ENCODE measurements around the gene SLC22A24. TPM values are rescaled to one million over a fixed set of nuclear protein-coding genes. Genes with fewer than 3 reads are reported as not detected.

Gene SLC22A24, protein sequence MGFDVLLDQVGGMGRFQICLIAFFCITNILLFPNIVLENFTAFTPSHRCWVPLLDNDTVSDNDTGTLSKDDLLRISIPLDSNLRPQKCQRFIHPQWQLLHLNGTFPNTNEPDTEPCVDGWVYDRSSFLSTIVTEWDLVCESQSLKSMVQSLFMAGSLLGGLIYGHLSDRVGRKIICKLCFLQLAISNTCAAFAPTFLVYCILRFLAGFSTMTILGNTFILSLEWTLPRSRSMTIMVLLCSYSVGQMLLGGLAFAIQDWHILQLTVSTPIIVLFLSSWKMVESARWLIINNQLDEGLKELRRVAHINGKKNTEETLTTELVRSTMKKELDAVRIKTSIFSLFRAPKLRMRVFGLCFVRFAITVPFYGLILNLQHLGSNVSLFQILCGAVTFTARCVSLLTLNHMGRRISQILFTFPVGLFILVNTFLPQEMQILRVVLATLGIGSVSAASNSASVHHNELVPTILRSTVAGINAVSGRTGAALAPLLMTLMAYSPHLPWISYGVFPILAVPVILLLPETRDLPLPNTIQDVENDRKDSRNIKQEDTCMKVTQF
- not detected for polyA plus RNA-seq

DNA sequence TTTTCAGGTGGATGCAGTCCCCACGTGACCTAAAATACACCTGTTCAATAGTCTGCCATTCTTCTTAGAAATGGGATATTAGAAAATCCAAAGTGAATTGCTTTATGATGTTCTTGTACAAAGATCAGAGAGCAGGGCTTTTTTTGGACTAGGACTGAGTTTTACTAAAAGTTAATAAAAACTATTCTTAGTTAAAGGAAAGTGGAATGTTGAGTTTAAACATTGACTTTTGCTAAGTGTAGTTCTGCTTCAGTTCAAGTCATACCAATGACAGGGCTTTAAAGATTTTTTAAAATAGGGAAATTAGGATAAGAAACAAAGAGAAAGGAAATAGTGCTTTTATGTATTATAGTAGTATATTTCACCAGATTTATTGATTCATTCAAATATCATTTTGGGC is at the start of gene SLC22A24:
TSS of gene SLC22A24 (minus strand) at position 101 of the 400 bp plus-strand sequence. CDS start 442 bp downstream, outside the sequence.
- no peak within 1 kb of the TSS for H3K27ac ChIP-seq (ENCODE audit: low read depth in 2 of 2, low read length in 1 of 2)
- no peaks in the 10 kb centered on the region for H3K9me3 ChIP-seq (ENCODE audit: control insufficient read depth in 2 of 2, insufficient read depth in 1 of 2, low read depth in 1 of 2, low read length in 1 of 2)
- H3K36me3 ChIP-seq (ENCODE audit: control insufficient read depth in 2 of 2, insufficient read depth in 2 of 2, low read length in 1 of 2) = no peaks in the 10 kb centered on the region
- no peak within 1 kb of the TSS for H3K4me3 ChIP-seq (ENCODE audit: low read depth in 1 of 2, low read length in 2 of 2)
- WGBS, 2 donors = 69 to 74% methylated on average over 1 of the region's 1 CpG
- no peaks in the 10 kb centered on the region for H3K27me3 ChIP-seq (ENCODE audit: control insufficient read depth in 1 of 2, insufficient read depth in 2 of 2, low read length in 2 of 2)
- H3K4me1 ChIP-seq (ENCODE audit: control insufficient read depth in 2 of 2, insufficient read depth in 2 of 2, low read length in 1 of 2) = no peaks in the 10 kb centered on the region

- Histone ChIP-seq H3K9me3 (ENCODE audit: control insufficient read depth in 2 of 2, insufficient read depth in 1 of 2, low read depth in 1 of 2, low read length in 1 of 2) (no peaks in the 10 kb centered on the region), H3K36me3 (ENCODE audit: control insufficient read depth in 2 of 2, insufficient read depth in 2 of 2, low read length in 1 of 2) (no peaks in the 10 kb centered on the region), H3K4me1 (ENCODE audit: control insufficient read depth in 2 of 2, insufficient read depth in 2 of 2, low read length in 1 of 2) (no peaks in the 10 kb centered on the region), H3K4me3 (ENCODE audit: low read depth in 1 of 2, low read length in 2 of 2) (no peak overlapping the region), H3K27ac (ENCODE audit: low read depth in 2 of 2, low read length in 1 of 2) (no peak overlapping the region), H3K27me3 (ENCODE audit: control insufficient read depth in 1 of 2, insufficient read depth in 2 of 2, low read length in 2 of 2) (no peaks in the 10 kb centered on the region)
- WGBS, 2 donors = 83 to 92% methylated on average over 1 of the region's 1 CpG
These were observed 36.5 kb upstream of the SLC22A24 start for GRCh38 chr11:63180536-63180935.

DNA sequence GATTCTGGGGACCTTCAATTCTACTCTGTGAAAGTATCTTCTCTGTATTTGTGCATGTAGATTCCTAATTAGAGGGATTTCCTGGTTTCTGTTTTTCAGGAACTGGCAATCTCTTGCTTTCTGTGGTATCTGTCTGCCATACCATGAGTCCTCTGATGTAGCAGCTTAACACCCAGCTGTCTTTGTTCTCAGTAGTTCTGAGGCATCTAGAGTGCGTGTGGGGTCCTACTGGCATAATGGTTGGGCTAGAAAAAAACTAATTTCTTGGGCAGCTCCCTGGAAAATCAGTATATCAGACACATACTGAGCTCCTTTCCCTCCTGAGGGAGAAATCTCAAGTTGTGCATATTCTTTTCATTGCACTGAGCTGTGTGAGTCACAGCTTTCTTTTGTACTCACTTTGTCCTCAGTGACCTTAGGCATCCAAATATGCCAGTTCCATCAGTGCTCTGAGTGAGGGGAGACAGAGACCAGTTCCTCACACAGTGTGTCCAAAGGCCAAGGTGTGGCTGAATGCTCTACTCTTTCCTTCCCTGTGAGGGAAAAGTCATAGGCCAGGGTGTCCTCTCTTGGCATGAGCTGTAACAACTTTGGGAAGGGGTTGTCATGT is 35.5 kb upstream of the SLC22A24 start:
- no peak overlapping the region for H3K4me3 ChIP-seq (ENCODE audit: low read depth in 1 of 2, low read length in 2 of 2)
- no peak overlapping the region for H3K27ac ChIP-seq (ENCODE audit: low read depth in 2 of 2, low read length in 1 of 2)
- 47 to 51% methylated on average over 1 of the region's 1 CpG for WGBS, 2 donors
- no peaks in the 10 kb centered on the region for H3K27me3 ChIP-seq (ENCODE audit: control insufficient read depth in 1 of 2, insufficient read depth in 2 of 2, low read length in 2 of 2)
- H3K4me1 ChIP-seq (ENCODE audit: control insufficient read depth in 2 of 2, insufficient read depth in 2 of 2, low read length in 1 of 2) = no peaks in the 10 kb centered on the region
- no peaks in the 10 kb centered on the region for H3K9me3 ChIP-seq (ENCODE audit: control insufficient read depth in 2 of 2, insufficient read depth in 1 of 2, low read depth in 1 of 2, low read length in 1 of 2)
- no peaks in the 10 kb centered on the region for H3K36me3 ChIP-seq (ENCODE audit: control insufficient read depth in 2 of 2, insufficient read depth in 2 of 2, low read length in 1 of 2)

GRCh38 chr11:63177872-63178271 is 33.9 kb upstream of the SLC22A24 start:
- Histone ChIP-seq H3K4me3 (ENCODE audit: low read depth in 1 of 2, low read length in 2 of 2) (no peak overlapping the region), H3K27ac (ENCODE audit: low read depth in 2 of 2, low read length in 1 of 2) (no peak overlapping the region)
- WGBS, 2 donors = 74 to 85% methylated on average over 1 of the region's 1 CpG

GRCh38 chr11:63165706-63166310 is 21.8 kb upstream of the SLC22A24 start:
- Histone ChIP-seq H3K27me3 (ENCODE audit: control insufficient read depth in 1 of 2, insufficient read depth in 2 of 2, low read length in 2 of 2) (no peaks in the 10 kb centered on the region), H3K4me1 (ENCODE audit: control insufficient read depth in 2 of 2, insufficient read depth in 2 of 2, low read length in 1 of 2) (no peaks in the 10 kb centered on the region), H3K4me3 (ENCODE audit: low read depth in 1 of 2, low read length in 2 of 2) (no peak overlapping the region), H3K27ac (ENCODE audit: low read depth in 2 of 2, low read length in 1 of 2) (no peak overlapping the region), H3K9me3 (ENCODE audit: control insufficient read depth in 2 of 2, insufficient read depth in 1 of 2, low read depth in 1 of 2, low read length in 1 of 2) (no peaks in the 10 kb centered on the region), H3K36me3 (ENCODE audit: control insufficient read depth in 2 of 2, insufficient read depth in 2 of 2, low read length in 1 of 2) (no peaks in the 10 kb centered on the region)
- 53 to 56% methylated on average over 4 of the region's 4 CpGs for WGBS, 2 donors

More at GRCh38 chr11:63177872-63178271, 33.9 kb upstream of the SLC22A24 start:
- no peaks in the 10 kb centered on the region for H3K4me1 ChIP-seq (ENCODE audit: control insufficient read depth in 2 of 2, insufficient read depth in 2 of 2, low read length in 1 of 2)
- no peaks in the 10 kb centered on the region for H3K27me3 ChIP-seq (ENCODE audit: control insufficient read depth in 1 of 2, insufficient read depth in 2 of 2, low read length in 2 of 2)
- peaks cover 0 to 2% of the 10 kb centered on the region in 2 donors for H3K9me3 ChIP-seq (ENCODE audit: control insufficient read depth in 2 of 2, insufficient read depth in 1 of 2, low read depth in 1 of 2, low read length in 1 of 2)
- H3K36me3 ChIP-seq (ENCODE audit: control insufficient read depth in 2 of 2, insufficient read depth in 2 of 2, low read length in 1 of 2) = no peaks in the 10 kb centered on the region

DNA sequence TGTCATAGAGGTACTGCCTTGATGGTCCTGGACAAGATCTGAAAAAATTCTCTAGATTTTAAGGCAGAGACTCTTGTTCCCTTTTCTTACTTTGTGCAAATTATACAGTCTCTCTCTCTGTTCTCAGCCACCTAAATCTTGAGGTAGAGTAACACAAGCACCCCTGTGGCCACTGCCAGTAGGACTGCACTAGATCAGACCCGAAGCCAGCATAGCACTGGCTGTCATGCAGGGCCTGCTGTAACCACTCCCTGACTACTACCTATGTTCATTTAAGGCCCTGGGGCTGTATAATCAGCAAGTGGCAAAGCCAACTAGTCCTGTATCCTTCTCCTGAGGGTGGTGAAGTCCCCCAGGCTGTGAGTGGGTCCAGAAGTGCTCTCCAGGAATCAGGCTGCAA is 11.8 kb upstream of the SLC22A24 start:
- no peaks in the 10 kb centered on the region for H3K9me3 ChIP-seq (ENCODE audit: control insufficient read depth in 2 of 2, insufficient read depth in 1 of 2, low read depth in 1 of 2, low read length in 1 of 2)
- WGBS, 2 donors = 61 to 75% methylated on average over 1 of the region's 1 CpG
- H3K4me3 ChIP-seq (ENCODE audit: low read depth in 1 of 2, low read length in 2 of 2) = no peak overlapping the region
- peaks cover 0 to 2% of the 10 kb centered on the region in 2 donors for H3K27me3 ChIP-seq (ENCODE audit: control insufficient read depth in 1 of 2, insufficient read depth in 2 of 2, low read length in 2 of 2)
- no peaks in the 10 kb centered on the region for H3K4me1 ChIP-seq (ENCODE audit: control insufficient read depth in 2 of 2, insufficient read depth in 2 of 2, low read length in 1 of 2)
- no peaks in the 10 kb centered on the region for H3K36me3 ChIP-seq (ENCODE audit: control insufficient read depth in 2 of 2, insufficient read depth in 2 of 2, low read length in 1 of 2)
- H3K27ac ChIP-seq (ENCODE audit: low read depth in 2 of 2, low read length in 1 of 2) = no peak overlapping the region

DNA sequence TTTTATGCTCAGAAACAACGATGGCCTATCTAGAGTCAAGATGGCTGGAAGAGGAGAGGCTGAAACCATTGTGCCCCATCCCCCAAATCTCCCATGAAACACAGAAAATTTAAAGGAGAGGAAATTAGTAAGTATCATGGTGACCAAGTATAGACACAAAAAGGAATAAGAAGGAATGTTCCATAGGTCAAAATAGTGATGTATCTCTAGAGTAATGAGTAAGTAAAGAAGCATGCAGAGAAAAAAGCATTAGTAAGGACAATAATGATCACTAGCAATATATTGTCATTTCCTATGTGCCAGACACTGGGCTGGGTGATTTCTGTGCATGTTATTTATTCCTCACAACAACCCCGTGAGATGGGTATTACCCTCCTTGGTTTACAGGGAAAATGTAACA is 2.6 kb upstream of the SLC22A24 start:
- WGBS, 2 donors = 79 to 80% methylated on average over 2 of the region's 2 CpGs
- H3K9me3 ChIP-seq (ENCODE audit: control insufficient read depth in 2 of 2, insufficient read depth in 1 of 2, low read depth in 1 of 2, low read length in 1 of 2) = no peaks in the 10 kb centered on the region
- no peaks in the 10 kb centered on the region for H3K4me1 ChIP-seq (ENCODE audit: control insufficient read depth in 2 of 2, insufficient read depth in 2 of 2, low read length in 1 of 2)

DNA sequence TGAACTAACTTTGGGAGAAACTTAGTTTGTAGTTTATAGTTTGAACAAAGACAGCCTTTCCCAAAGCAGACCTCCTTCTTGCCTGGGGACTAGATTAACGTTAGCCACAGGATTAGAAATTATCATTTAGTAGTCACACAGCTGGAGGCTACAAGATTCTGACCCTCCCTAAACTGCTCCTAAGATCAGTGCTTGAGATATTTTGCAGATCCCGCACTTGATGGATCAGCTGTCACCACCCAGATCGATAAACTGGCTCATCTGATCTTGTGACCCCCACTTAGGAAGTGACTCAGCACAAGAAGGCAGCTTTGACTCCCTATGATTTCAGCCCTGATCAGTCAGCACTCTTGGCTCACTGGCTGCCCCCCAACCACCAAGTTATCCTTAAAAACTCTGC is 1.6 kb downstream of the SLC22A24 start:
- WGBS, 2 donors = 37 to 38% methylated on average over 3 of the region's 3 CpGs
- Histone ChIP-seq H3K4me1 (ENCODE audit: control insufficient read depth in 2 of 2, insufficient read depth in 2 of 2, low read length in 1 of 2) (no peaks in the 10 kb centered on the region), H3K36me3 (ENCODE audit: control insufficient read depth in 2 of 2, insufficient read depth in 2 of 2, low read length in 1 of 2) (no peaks in the 10 kb centered on the region), H3K27ac (ENCODE audit: low read depth in 2 of 2, low read length in 1 of 2) (no peak overlapping the region), H3K27me3 (ENCODE audit: control insufficient read depth in 1 of 2, insufficient read depth in 2 of 2, low read length in 2 of 2) (no peaks in the 10 kb centered on the region), H3K9me3 (ENCODE audit: control insufficient read depth in 2 of 2, insufficient read depth in 1 of 2, low read depth in 1 of 2, low read length in 1 of 2) (no peaks in the 10 kb centered on the region), H3K4me3 (ENCODE audit: low read depth in 1 of 2, low read length in 2 of 2) (no peak overlapping the region)

More for the DNA sequence above, 2.6 kb upstream of the SLC22A24 start:
- H3K27ac ChIP-seq (ENCODE audit: low read depth in 2 of 2, low read length in 1 of 2) = no peak overlapping the region
- no peaks in the 10 kb centered on the region for H3K27me3 ChIP-seq (ENCODE audit: control insufficient read depth in 1 of 2, insufficient read depth in 2 of 2, low read length in 2 of 2)
- H3K4me3 ChIP-seq (ENCODE audit: low read depth in 1 of 2, low read length in 2 of 2) = no peak overlapping the region
- H3K36me3 ChIP-seq (ENCODE audit: control insufficient read depth in 2 of 2, insufficient read depth in 2 of 2, low read length in 1 of 2) = no peaks in the 10 kb centered on the region

DNA sequence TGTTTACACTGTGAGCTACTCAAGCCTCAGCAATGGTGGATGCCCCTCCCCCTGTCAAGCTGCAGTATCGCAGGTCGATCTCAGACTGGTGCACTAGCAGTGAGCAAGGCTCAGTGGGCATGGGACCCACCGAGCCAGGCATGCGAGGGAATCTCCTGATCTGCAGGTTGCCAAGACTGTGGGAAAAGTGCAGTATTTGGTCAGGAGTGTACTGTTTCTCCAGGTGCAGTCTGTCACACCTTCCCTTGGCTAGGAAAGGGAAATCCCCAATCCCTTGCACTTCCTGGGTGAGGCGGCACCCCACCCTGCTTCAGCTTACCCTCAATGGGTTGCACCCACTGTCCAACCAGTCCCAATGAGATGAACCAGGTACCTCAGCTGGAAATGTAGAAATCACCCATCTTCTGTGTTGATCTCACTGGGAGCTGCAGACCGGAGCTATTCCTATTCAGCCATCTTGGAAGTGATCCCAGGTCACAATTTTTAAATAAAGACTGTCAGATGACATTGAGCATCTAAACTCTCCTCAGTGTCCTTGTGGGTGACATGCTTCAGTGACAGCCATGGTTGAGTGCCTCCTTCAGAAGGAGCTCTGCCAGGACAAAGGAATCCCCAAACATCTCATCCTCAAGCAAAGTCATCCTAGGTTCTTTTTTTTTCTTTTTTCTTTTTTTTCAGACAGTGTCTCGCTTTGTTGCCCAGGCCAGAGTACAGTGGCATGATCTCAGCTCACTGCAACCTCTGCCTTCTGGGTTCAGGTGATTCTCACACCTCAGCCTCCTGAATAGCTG is 10.8 kb downstream of the SLC22A24 start:
- H3K4me1 ChIP-seq (ENCODE audit: control insufficient read depth in 2 of 2, insufficient read depth in 2 of 2, low read length in 1 of 2) = no peaks in the 10 kb centered on the region
- H3K36me3 ChIP-seq (ENCODE audit: control insufficient read depth in 2 of 2, insufficient read depth in 2 of 2, low read length in 1 of 2) = no peaks in the 10 kb centered on the region
- no peak overlapping the region for H3K4me3 ChIP-seq (ENCODE audit: low read depth in 1 of 2, low read length in 2 of 2)
- 50 to 56% methylated on average over 7 of the region's 7 CpGs for WGBS, 2 donors
- peaks cover 0 to 3% of the 10 kb centered on the region in 2 donors for H3K9me3 ChIP-seq (ENCODE audit: control insufficient read depth in 2 of 2, insufficient read depth in 1 of 2, low read depth in 1 of 2, low read length in 1 of 2)
- H3K27ac ChIP-seq (ENCODE audit: low read depth in 2 of 2, low read length in 1 of 2) = no peak overlapping the region
- no peaks in the 10 kb centered on the region for H3K27me3 ChIP-seq (ENCODE audit: control insufficient read depth in 1 of 2, insufficient read depth in 2 of 2, low read length in 2 of 2)
